ENCODE data around the gene PLD3. TPM values are rescaled to one million over a fixed set of nuclear protein-coding genes. Genes with fewer than 3 reads are reported as not detected.

PLD3 gene
- polyA plus RNA-seq, 3 donors, result 194 to 276 (median 275) TPM

- no peak for DNase-seq (ENCODE audit: extremely low read depth in 1 of 11, low read depth in 9 of 11, low spot score in 4 of 11)
Measured at GRCh38 chr19:40370997-40371801, 22.7 kb downstream of the PLD3 start.

GRCh38 chr19:40371802-40372122 is 23.3 kb downstream of the PLD3 start:
- no peak for DNase-seq (ENCODE audit: extremely low read depth in 1 of 11, low read depth in 9 of 11, low spot score in 4 of 11)

GRCh38 chr19:40374084-40374483 is 25.6 kb downstream of the PLD3 start:
- DNase-seq (ENCODE audit: extremely low read depth in 1 of 11, low read depth in 9 of 11, low spot score in 4 of 11), result no peak

- DNase-seq (ENCODE audit: extremely low read depth in 1 of 11, low read depth in 9 of 11, low spot score in 4 of 11), result no peak
Measured at GRCh38 chr19:40376286-40376862, 27.9 kb downstream of the PLD3 start.

- no peak for DNase-seq (ENCODE audit: extremely low read depth in 1 of 11, low read depth in 9 of 11, low spot score in 4 of 11)
Measured at GRCh38 chr19:40377876-40378385, 29.4 kb downstream of the PLD3 start.

- DNase-seq (ENCODE audit: extremely low read depth in 1 of 11, low read depth in 9 of 11, low spot score in 4 of 11), result no peak
Measured at GRCh38 chr19:40378509-40378908, 30.0 kb downstream of the PLD3 start.

- no peak for DNase-seq (ENCODE audit: extremely low read depth in 1 of 11, low read depth in 9 of 11, low spot score in 4 of 11)
Measured at GRCh38 chr19:40379446-40380198, 31.1 kb downstream of the PLD3 start.

GRCh38 chr19:40380199-40381037 is 31.9 kb downstream of the PLD3 start:
- DNase-seq (ENCODE audit: extremely low read depth in 1 of 11, low read depth in 9 of 11, low spot score in 4 of 11), result no peak

- DNase-seq (ENCODE audit: extremely low read depth in 1 of 11, low read depth in 9 of 11, low spot score in 4 of 11), result no peak
Measured at GRCh38 chr19:40381321-40381720, 32.8 kb downstream of the PLD3 start.

GRCh38 chr19:40383668-40384248 is 35.3 kb downstream of the PLD3 start:
- no peak for DNase-seq (ENCODE audit: extremely low read depth in 1 of 11, low read depth in 9 of 11, low spot score in 4 of 11)

- no peak for DNase-seq (ENCODE audit: extremely low read depth in 1 of 11, low read depth in 9 of 11, low spot score in 4 of 11)
Measured at GRCh38 chr19:40387155-40387554, 38.7 kb downstream of the PLD3 start.

GRCh38 chr19:40388481-40388880 is 40.0 kb downstream of the PLD3 start:
- no peak for DNase-seq (ENCODE audit: extremely low read depth in 1 of 11, low read depth in 9 of 11, low spot score in 4 of 11)

- DNase-seq (ENCODE audit: extremely low read depth in 1 of 11, low read depth in 9 of 11, low spot score in 4 of 11), result no peak
Measured at GRCh38 chr19:40389404-40390083, 41.0 kb downstream of the PLD3 start.

GRCh38 chr19:40390084-40390742 is 41.7 kb downstream of the PLD3 start, which contains the start of gene HIPK4:
TSS of gene HIPK4 (minus strand) at chr19:40390181. CDS start at chr19:40389902, 279 bp downstream.
- DNase-seq (ENCODE audit: extremely low read depth in 1 of 11, low read depth in 9 of 11, low spot score in 4 of 11), result no peak

GRCh38 chr19:40392123-40392522 is 43.6 kb downstream of the PLD3 start:
- no peak for DNase-seq (ENCODE audit: extremely low read depth in 1 of 11, low read depth in 9 of 11, low spot score in 4 of 11)

GRCh38 chr19:40392894-40393517 is 44.5 kb downstream of the PLD3 start:
- no peak for DNase-seq (ENCODE audit: extremely low read depth in 1 of 11, low read depth in 9 of 11, low spot score in 4 of 11)

Measured in renal cortex interstitium (tissue), 11 donors.